CD1c-positive myeloid dendritic cell (primary cell): ENCODE data around the gene CYP1A2.
"Not testable (repeated sequence)": the region's sequence is repeated elsewhere in the genome, so short reads cannot be mapped to it uniquely, and the experiment has no call there.

Source experiments
- DNase-seq: peaks from one replicate; pipeline ENCODE4 v3.0.0-alpha.2; 2016; ENCODE audit errors: extremely low spot score

The CYP1A2 gene

GRCh38 chr15:74735305-74735704 lies 13.3 kb upstream of the CYP1A2 start:
- no peak for DNase-seq

- not testable (repeated sequence) for DNase-seq
These were observed 10.4 kb upstream of the CYP1A2 start for GRCh38 chr15:74738239-74738638.

GRCh38 chr15:74742422-74742821 lies 6.2 kb upstream of the CYP1A2 start:
- no peak for DNase-seq

- DNase-seq: no peak
These were observed 2.3 kb upstream of the CYP1A2 start for GRCh38 chr15:74746389-74746788.

GRCh38 chr15:74749832-74750231 lies 1.2 kb downstream of the CYP1A2 start:
- no peak for DNase-seq

GRCh38 chr15:74750751-74751150 lies 2.1 kb downstream of the CYP1A2 start:
- no peak for DNase-seq

- DNase-seq: no peak
These were observed 3.4 kb downstream of the CYP1A2 start for GRCh38 chr15:74752011-74752410.

- DNase-seq: no peak
These were observed 3.9 kb downstream of the CYP1A2 start for GRCh38 chr15:74752531-74752930.

GRCh38 chr15:74754593-74755215 lies 6.1 kb downstream of the CYP1A2 start:
- DNase-seq: no peak

GRCh38 chr15:74758736-74759135 lies 10.1 kb downstream of the CYP1A2 start:
- DNase-seq: no peak

- no peak for DNase-seq
These were observed 14.1 kb downstream of the CYP1A2 start for GRCh38 chr15:74762791-74763150.

- DNase-seq: no peak
These were observed 14.8 kb downstream of the CYP1A2 start for GRCh38 chr15:74763416-74763815.

GRCh38 chr15:74767167-74768098 lies 18.8 kb downstream of the CYP1A2 start:
- no peak for DNase-seq

- no peak for DNase-seq
These were observed 19.6 kb downstream of the CYP1A2 start for GRCh38 chr15:74768099-74768770.

GRCh38 chr15:74768771-74769342 lies 20.2 kb downstream of the CYP1A2 start:
- DNase-seq: peak; percentile 79

GRCh38 chr15:74769463-74770025 lies 20.9 kb downstream of the CYP1A2 start:
- no peak for DNase-seq

- DNase-seq: no peak
These were observed 21.7 kb downstream of the CYP1A2 start for GRCh38 chr15:74770211-74770903.

- no peak for DNase-seq
These were observed 24.7 kb downstream of the CYP1A2 start for GRCh38 chr15:74773329-74773728.

GRCh38 chr15:74773731-74774252 lies 25.1 kb downstream of the CYP1A2 start:
- DNase-seq: no peak

GRCh38 chr15:74775132-74775562 lies 26.5 kb downstream of the CYP1A2 start:
- DNase-seq: peak; percentile 54

- no peak for DNase-seq
These were observed 27.2 kb downstream of the CYP1A2 start for GRCh38 chr15:74775894-74776293.
